SK-N-SH (cell line): Measurements from ENCODE around the gene ADCY5. TPM values are rescaled to one million over a fixed set of nuclear protein-coding genes. Genes with fewer than 3 reads are reported as not detected.

Experiments used
- CTCF ChIA-PET: fragments of 300-600, 350-600 bp; formaldehyde crosslinking; extraction: SDS; loops from one replicate; lab custom pipeline; 2021; lab: Yijun Ruan, JAX
- POLR2A ChIA-PET: fragments of 350-600 bp; sonication (Branson Sonifier 250); formaldehyde crosslinking; extraction: SDS; loops from one replicate; lab custom pipeline; 2020; ENCODE audit warnings: antibody characterized with exemption, inconsistent platforms; lab: Yijun Ruan, JAX
- DNase-seq: peaks from one replicate; pipeline ENCODE4 v3.0.0; 2012
- H2AFZ ChIP-seq: fragments of 200-600 bp; sonication (generic); 2 replicates; pipeline ENCODE4 v1.8.1; 2016; ENCODE audit warnings: antibody characterized with exemption, mild to moderate bottlenecking, low read depth
- H3F3A ChIP-seq: fragments of 200-600 bp; sonication (generic); replicated peaks from 2 replicates; pipeline ENCODE3; 2016; ENCODE audit warnings: antibody characterized with exemption, mild to moderate bottlenecking; ENCODE audit not compliant: insufficient read depth
- H3K27ac ChIP-seq, 2 experiments: fragments of 200-500 bp in 1 of 2; fragments of 200-600 bp in 1 of 2; sonication (Bioruptor generic) in 1 of 2; sonication (generic), shearing (Covaris generic) in 1 of 2; 2 replicates each; pipeline versions ENCODE4 v1.5.1 to v1.6.1; 2014 to 2016; ENCODE audit warnings: low read depth in 2 of 2, inconsistent platforms in 1 of 2, low read length in 1 of 2, mild to moderate bottlenecking in 1 of 2, mixed read lengths in 1 of 2
- H3K27me3 ChIP-seq: fragments of 200-600 bp; sonication (generic), shearing (Covaris generic); 2 replicates; pipeline ENCODE4 v1.6.1; 2016; ENCODE audit warnings: mixed run types; ENCODE audit not compliant: insufficient read depth
- H3K36me3 ChIP-seq, 2 experiments: fragments of 200-500 bp in 1 of 2; fragments of 200-600 bp in 1 of 2; sonication (Bioruptor generic) in 1 of 2; sonication (generic) in 1 of 2; replicated peaks in 1 of 2; 2 replicates each; pipeline versions ENCODE3 to v1.5.1; 2014 to 2016; ENCODE audit warnings: low read length in 1 of 2, mild to moderate bottlenecking in 1 of 2; ENCODE audit not compliant: insufficient read depth in 2 of 2, control insufficient read depth in 1 of 2
- H3K4me1 ChIP-seq, 2 experiments: fragments of 200-500 bp in 1 of 2; fragments of 200-600 bp in 1 of 2; sonication (Bioruptor generic) in 1 of 2; sonication (generic), shearing (Covaris generic) in 1 of 2; 2 replicates each; pipeline versions ENCODE4 v1.5.1 to v1.6.1; 2014 to 2016; ENCODE audit warnings: low read depth in 1 of 2, low read length in 1 of 2, mixed run types in 1 of 2; ENCODE audit not compliant: insufficient read depth in 2 of 2, control insufficient read depth in 1 of 2
- H3K4me2 ChIP-seq: fragments of 200-600 bp; sonication (generic), shearing (Covaris generic); 2 replicates; pipeline ENCODE4 v1.6.1; 2017; ENCODE audit warnings: mixed run types
- H3K4me3 ChIP-seq, 2 experiments: fragments of 200-500 bp in 1 of 2; fragments of 200-600 bp in 1 of 2; sonication (Bioruptor generic) in 1 of 2; sonication (generic), shearing (Covaris generic) in 1 of 2; 2 replicates each; pipeline versions ENCODE4 v1.5.1 to v1.8.1; 2014 to 2016; ENCODE audit warnings: low read depth in 2 of 2, inconsistent platforms in 1 of 2, low read length in 1 of 2, mild to moderate bottlenecking in 1 of 2, mixed read lengths in 1 of 2, moderate library complexity in 1 of 2
- H3K79me2 ChIP-seq: fragments of 200-600 bp; sonication (generic); 2 replicates; pipeline ENCODE4 v1.8.1; 2017; ENCODE audit warnings: mild to moderate bottlenecking; ENCODE audit not compliant: insufficient read depth
- H3K9ac ChIP-seq: fragments of 200-600 bp; sonication (generic); 2 replicates; pipeline ENCODE4 v1.6.1; 2017; ENCODE audit warnings: mixed run types
- H3K9me2 ChIP-seq: fragments of 200-600 bp; sonication (generic); 2 replicates; pipeline ENCODE4 v1.6.1; 2017; ENCODE audit warnings: mixed run types
- H3K9me3 ChIP-seq: fragments of 200-600 bp; sonication (generic); 2 replicates; pipeline ENCODE4 v1.6.1; 2017; ENCODE audit warnings: mixed run types, mild to moderate bottlenecking, moderate library complexity
- H4K20me1 ChIP-seq: fragments of 200-600 bp; sonication (generic); 2 replicates; pipeline ENCODE4 v1.6.1; 2017; ENCODE audit warnings: mild to moderate bottlenecking, mixed run types; ENCODE audit not compliant: insufficient read depth
- CTCF ChIP-seq: fragments of 200-600 bp; sonication (generic); IDR thresholded peaks from 2 replicates; pipeline ENCODE4 v1.6.1; 2017; ENCODE audit warnings: antibody characterized with exemption, mild to moderate bottlenecking, moderate library complexity
- ELF1 ChIP-seq: IDR thresholded peaks from 2 replicates; pipeline ENCODE4 v1.4.0; 2012
- EZH2phosphoT487 ChIP-seq: fragments of 200-600 bp; sonication (generic); IDR thresholded peaks from 2 replicates; pipeline ENCODE4 v1.6.1; 2017; ENCODE audit warnings: low read depth, mixed run types, mild to moderate bottlenecking, antibody characterized with exemption, moderate library complexity, borderline replicate concordance
- FOSL2 ChIP-seq: IDR thresholded peaks from 2 replicates; pipeline ENCODE4 v1.4.0; 2012; ENCODE audit warnings: low read depth, mild to moderate bottlenecking, moderate library complexity, borderline replicate concordance
- FOXJ3 ChIP-seq: sonication (generic); formaldehyde crosslinking; IDR thresholded peaks from 2 replicates; pipeline ENCODE4 v1.5.1; 2020; ENCODE audit warnings: mild to moderate bottlenecking, missing genetic modification reagents
- GATA2 ChIP-seq: sonication (generic); formaldehyde crosslinking; IDR thresholded peaks from 2 replicates; pipeline ENCODE4 v1.5.0; 2020; ENCODE audit warnings: mild to moderate bottlenecking, missing genetic modification reagents
- MAX ChIP-seq: IDR thresholded peaks from 2 replicates; pipeline ENCODE4 v1.4.0; 2012; ENCODE audit warnings: low read depth
- NFIC ChIP-seq: IDR thresholded peaks from 2 replicates; pipeline ENCODE4 v1.4.0; 2012; ENCODE audit warnings: borderline replicate concordance
- RAD21 ChIP-seq: IDR thresholded peaks from 2 replicates; pipeline ENCODE4 v1.6.1; 2012; ENCODE audit warnings: mild to moderate bottlenecking, low read length
- RCOR1 ChIP-seq: fragments of 150-350 bp; IDR thresholded peaks from 2 replicates; pipeline ENCODE4 v1.6.1; 2017; ENCODE audit warnings: antibody characterized with exemption, low read length
- SIN3A ChIP-seq: IDR thresholded peaks from 2 replicates; pipeline ENCODE4 v1.6.1; 2012; ENCODE audit warnings: low read depth, mild to moderate bottlenecking, low read length, moderate library complexity, borderline replicate concordance
- TAF1 ChIP-seq: IDR thresholded peaks from 2 replicates; pipeline ENCODE4 v1.6.1; 2012; ENCODE audit warnings: low read depth, mild to moderate bottlenecking, low read length, moderate library complexity, borderline replicate concordance
- USF1 ChIP-seq: IDR thresholded peaks from 2 replicates; pipeline ENCODE4 v1.4.0; 2012; ENCODE audit warnings: low read depth, borderline replicate concordance
- ZBTB33 ChIP-seq: IDR thresholded peaks from 2 replicates; pipeline ENCODE4 v1.4.0; 2012; ENCODE audit warnings: low read depth, borderline replicate concordance
- WGBS: methylation state at CpG from one replicate; pipeline ENCODE4 v1.1.6; 2017; ENCODE audit warnings: low lambda C conversion rate; 5-methylcytosine and 5-hydroxymethylcytosine counted together
- polyA plus RNA-seq, 3 experiments: library from polyadenylated mRNA; depleted of rRNA; stranded (reverse); fragments of >200 nt; gene quantifications; 2 replicates each; pipeline ENCODE4 v1.2.3, GENCODE V29; 2012

Gene ADCY5
- polyA plus RNA-seq, 1 of the 3 experiments (the other 2 are of a cell fraction): 0.21 TPM

- TF ChIP-seq EZH2phosphoT487: no peak
- no peak for TF ChIP-seq SIN3A
- TF ChIP-seq, all 33 proteins: peak for 0
Observed at GRCh38 chr3:123386477-123387040, 62.3 kb downstream of the ADCY5 start (continued).

- Histone ChIP-seq H3K9ac (no peak overlapping the region), H3K4me2 (no peak overlapping the region), H3K36me3 (no peaks in the 10 kb centered on the region), H3K79me2 (no peaks in the 10 kb centered on the region), H3K27me3 (no peaks in the 10 kb centered on the region), H3K4me3 (no peak overlapping the region), H3K9me2 (no peaks in the 10 kb centered on the region), H3K27ac (no peak overlapping the region; a peak in 1 of 4 replicates), H3K9me3 (no peaks in the 10 kb centered on the region), H2AFZ (no peak overlapping the region), H4K20me1 (no peaks in the 10 kb centered on the region), H3F3A (no peaks in the 10 kb centered on the region), H3K4me1 (peaks cover 0 to 19% of the 10 kb centered on the region in 2 experiments; a peak in 1 of 4 replicates)
- ChIA-PET CTCF (no interaction called here), POLR2A (no interaction called here)
- no peak for DNase-seq
- WGBS: 70% methylated on average over 4 of the region's 8 CpGs
- TF ChIP-seq FOSL2 (peak; percentile 46; the same call in 1 of the 2 replicates), NFIC (peak; percentile 73), TAF1 (no peak)
Observed at GRCh38 chr3:123385981-123386380, 62.9 kb downstream of the ADCY5 start.

GRCh38 chr3:123385499-123385898 lies 63.4 kb downstream of the ADCY5 start:
- Histone ChIP-seq H3K4me3 (no peak overlapping the region), H3K4me2 (no peak overlapping the region), H3K9me3 (no peaks in the 10 kb centered on the region), H3K36me3 (no peaks in the 10 kb centered on the region), H4K20me1 (no peaks in the 10 kb centered on the region), H2AFZ (no peak overlapping the region), H3K27ac (no peak overlapping the region), H3K9me2 (no peaks in the 10 kb centered on the region), H3F3A (no peaks in the 10 kb centered on the region), H3K4me1 (peaks cover 0 to 14% of the 10 kb centered on the region in 2 experiments; a peak in 1 of 4 replicates), H3K79me2 (no peaks in the 10 kb centered on the region), H3K27me3 (peaks cover 4% of the 10 kb centered on the region; the same call in 1 of the 2 replicates), H3K9ac (no peak overlapping the region)
- CTCF ChIA-PET: no interaction called here
- WGBS: 75% methylated on average over 3 of the region's 4 CpGs
- DNase-seq: no peak
- TF ChIP-seq FOSL2 (no peak), TAF1 (no peak), MAX (no peak)
- POLR2A ChIA-PET: no interaction called here

GRCh38 chr3:123385001-123385401 lies 63.9 kb downstream of the ADCY5 start:
- no peaks in the 10 kb centered on the region for H3K9me3 ChIP-seq
- no peaks in the 10 kb centered on the region for H3K36me3 ChIP-seq
- peaks cover 0 to 9% of the 10 kb centered on the region in 2 experiments; a peak in 1 of 4 replicates for H3K4me1 ChIP-seq
- H4K20me1 ChIP-seq: no peaks in the 10 kb centered on the region
- H3K27ac ChIP-seq: no peak overlapping the region
- no peaks in the 10 kb centered on the region for H3K79me2 ChIP-seq
- no peak overlapping the region for H3K9ac ChIP-seq
- CTCF ChIA-PET: interaction anchor here (0.9 kb wide), 1 partner anchor 90 kb away, joined by 3 read pairs; no protein-coding TSS in a partner anchor
- H3K4me3 ChIP-seq: no peak overlapping the region
- no peaks in the 10 kb centered on the region for H3K9me2 ChIP-seq
- POLR2A ChIA-PET: no interaction called here
- H3K4me2 ChIP-seq: no peak overlapping the region
- DNase-seq: no peak
- no peaks in the 10 kb centered on the region for H3F3A ChIP-seq
- peaks cover 4% of the 10 kb centered on the region; the same call in 1 of the 2 replicates for H3K27me3 ChIP-seq
- H2AFZ ChIP-seq: no peak overlapping the region
- WGBS: 77% methylated on average over 8 of the region's 9 CpGs
- TF ChIP-seq FOXJ3 (no peak), EZH2phosphoT487 (no peak), USF1 (no peak), GATA2 (CRISPR knock-in tag) (no peak), RAD21 (no peak), ZBTB33 (no peak), TAF1 (no peak), RCOR1 (no peak), ELF1 (no peak), CTCF (no peak)
